AG08396 (cell line): ENCODE measurements around the gene UBA6.
A peak's percentile ranks its signal among the peaks of the same experiment; 100 is the strongest.
"Not testable (repeated sequence)": the region's sequence is repeated elsewhere in the genome, so short reads cannot be mapped to it uniquely, and the experiment has no call there.

ENCODE experiments used
- DNase-seq: peaks from one replicate; pipeline ENCODE4 v3.0.0; 2012; ENCODE audit warnings: low spot score, mixed read lengths

Gene UBA6

DNA sequence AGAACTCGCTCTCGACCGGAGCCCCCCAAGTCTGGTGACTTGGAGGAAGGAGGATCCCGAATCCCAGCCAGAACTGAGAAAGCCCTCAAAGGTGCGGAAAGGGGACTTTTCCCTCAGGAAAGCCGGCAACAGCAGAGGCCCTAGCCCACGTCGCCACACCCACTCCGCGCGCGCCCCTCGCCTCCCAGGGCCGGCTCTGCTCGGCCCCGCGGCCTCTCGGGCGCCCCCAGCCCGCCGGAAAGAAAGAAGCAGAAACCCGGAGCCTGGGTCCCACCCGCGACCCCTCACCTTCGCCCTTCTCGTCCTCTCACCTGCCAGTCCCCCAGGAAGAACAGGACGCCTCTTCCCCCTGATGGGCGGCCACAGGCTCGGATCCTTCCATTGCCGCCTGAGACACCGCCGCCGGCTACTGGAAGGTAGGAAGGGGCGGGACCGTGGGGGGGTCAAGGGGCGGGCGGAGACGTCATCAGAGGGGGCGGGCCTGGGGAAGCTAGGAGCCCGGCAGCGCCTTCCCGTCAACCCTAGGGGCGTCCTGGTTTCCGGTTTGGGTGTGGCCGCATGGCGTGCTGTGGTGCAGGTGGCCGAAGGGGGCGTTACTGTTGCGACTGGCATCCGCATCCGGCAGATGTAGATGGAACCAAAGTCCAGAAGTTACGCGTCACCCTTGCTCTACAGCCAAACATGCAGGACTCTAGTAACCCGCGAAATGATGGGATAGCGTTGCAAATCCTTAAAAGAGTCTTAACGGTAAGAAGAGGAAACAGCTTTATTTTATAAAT, at the start of gene UBA6:
Gene UBA6 (minus strand): TSS at position 418 of the 779 bp plus-strand sequence. CDS start 36 bp downstream, at position 382.
- peak; percentile 97 for DNase-seq

DNA sequence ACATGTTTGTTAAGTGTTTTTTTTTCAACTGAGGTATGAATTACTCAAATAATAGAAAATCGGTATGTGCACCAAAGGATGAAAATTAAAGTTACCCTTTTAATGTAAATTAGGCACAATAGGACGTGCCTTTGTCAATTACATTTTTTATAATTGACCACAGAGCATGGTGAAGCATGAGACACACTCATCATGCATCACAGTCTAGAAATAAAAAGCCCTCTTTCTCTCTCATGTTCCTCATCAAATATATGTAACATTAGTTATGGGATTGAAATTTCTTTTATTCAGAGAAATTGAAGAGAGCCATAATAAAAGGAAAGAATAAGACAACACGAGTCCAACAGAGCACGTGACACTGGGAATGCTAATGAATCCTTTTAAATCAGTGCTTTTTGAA, 49.7 kb upstream of the UBA6 start:
- DNase-seq: no peak

GRCh38 chr4:67749286-67749685, 48.3 kb upstream of the UBA6 start:
- no peak for DNase-seq

DNA sequence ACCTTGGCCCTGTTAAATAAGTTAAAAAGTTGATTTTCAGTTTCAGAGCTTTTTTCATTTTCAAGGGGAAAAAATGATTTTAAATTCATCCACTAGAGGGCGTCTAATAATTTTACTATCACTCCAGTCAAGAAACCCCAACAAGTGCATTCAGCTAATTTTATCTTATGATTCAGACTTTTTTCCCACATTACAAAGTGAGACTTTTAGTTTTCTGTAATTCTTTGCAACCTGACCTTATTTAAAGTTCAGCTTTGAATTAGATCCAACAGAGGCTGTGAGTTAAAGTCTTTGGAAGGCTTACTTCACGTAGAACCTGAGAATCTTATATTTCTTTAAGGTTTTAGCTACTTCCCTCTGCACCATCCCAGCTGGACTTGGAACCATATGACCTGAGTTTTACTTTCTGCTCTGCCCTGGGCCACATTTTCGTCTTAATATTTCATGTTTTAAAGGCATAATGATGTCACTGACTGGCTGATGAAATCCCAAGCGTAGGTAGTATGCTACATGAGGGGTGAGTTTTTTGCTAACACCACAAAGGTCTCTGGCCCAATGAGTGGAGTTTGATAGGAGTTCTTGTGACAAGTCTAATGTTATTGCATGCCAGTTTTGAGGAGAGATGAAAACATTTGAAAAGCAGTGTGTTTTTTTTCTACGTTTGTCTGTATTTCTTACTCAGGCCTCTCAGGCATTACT, 46.0 kb upstream of the UBA6 start:
- DNase-seq: no peak

- DNase-seq: no peak
Observed at GRCh38 chr4:67744561-67745283, 43.8 kb upstream of the UBA6 start.

DNA sequence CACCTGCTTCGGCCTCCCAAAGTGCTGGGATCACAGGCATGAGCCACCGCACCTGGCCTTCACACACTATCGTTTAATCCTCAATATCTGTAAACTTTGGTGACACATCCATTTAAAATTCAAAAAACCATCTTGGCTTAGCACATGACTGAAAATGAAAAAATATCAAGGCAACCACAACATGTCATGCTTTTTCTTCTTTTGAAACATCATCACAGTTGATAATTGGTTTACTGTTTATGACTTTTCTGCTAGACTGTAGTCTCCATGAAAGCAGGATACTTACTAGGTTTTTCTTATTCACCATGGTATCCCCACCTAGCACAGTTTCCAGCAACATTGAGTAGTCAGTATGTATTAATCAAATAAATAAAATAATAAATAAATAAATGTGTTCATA, 42.2 kb upstream of the UBA6 start:
- no peak for DNase-seq

GRCh38 chr4:67736262-67736661, 35.3 kb upstream of the UBA6 start:
- no peak for DNase-seq

- no peak for DNase-seq
Observed at GRCh38 chr4:67735325-67735724, 34.4 kb upstream of the UBA6 start.

DNA sequence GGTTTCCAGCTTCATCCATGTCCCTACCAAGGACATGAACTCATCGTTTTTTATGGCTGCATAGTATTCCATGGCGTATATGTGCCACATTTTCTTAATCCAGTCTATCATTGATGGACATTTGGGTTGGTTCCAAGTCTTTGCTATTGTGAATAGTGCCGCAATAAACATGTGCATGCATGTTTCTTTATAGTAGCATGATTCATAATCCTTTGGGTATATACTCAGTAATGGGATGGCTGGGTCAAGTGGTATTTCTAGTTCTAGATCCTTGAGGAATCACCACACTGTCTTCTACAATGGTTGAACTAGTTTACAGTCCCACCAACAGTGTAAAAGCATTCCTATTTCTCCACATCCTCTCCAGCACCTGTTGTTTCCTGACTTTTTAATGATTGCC, 29.6 kb upstream of the UBA6 start:
- DNase-seq: not testable (repeated sequence)

DNA sequence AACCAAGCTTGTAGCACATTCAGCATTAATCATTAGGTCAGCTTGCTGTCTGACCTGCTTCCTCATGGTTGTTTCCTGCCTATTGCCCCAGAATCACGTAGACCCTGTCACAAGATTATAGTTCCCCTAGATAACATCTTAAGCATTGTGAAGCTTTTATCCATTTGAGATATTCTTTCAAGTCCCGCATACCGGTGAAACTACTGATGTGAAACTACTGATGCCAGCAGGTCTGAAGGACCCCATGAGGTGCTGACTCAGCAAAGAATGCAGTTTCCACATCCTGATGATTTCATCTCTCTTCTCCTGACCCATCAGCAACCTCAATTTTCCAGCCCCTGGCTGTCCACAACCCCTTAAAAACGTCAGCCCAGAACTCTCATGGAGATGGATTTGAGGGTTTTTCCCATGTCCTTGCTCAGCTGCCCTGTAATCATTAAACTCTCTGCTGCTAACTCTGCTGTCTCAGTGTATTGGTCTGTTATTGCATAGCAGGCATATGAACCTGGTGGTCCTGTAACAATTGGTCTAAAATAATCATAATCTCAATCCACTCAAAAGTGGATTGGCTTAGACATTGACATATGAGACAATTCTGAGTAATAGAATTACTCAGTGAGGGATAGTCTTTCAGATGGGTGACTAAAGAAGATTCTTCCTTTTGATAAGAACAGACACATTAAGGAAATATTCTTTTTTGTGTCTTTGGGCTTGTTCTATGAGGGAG, 26.3 kb upstream of the UBA6 start:
- no peak for DNase-seq

- no peak for DNase-seq
Observed at GRCh38 chr4:67725981-67726380, 25.0 kb upstream of the UBA6 start.

DNA sequence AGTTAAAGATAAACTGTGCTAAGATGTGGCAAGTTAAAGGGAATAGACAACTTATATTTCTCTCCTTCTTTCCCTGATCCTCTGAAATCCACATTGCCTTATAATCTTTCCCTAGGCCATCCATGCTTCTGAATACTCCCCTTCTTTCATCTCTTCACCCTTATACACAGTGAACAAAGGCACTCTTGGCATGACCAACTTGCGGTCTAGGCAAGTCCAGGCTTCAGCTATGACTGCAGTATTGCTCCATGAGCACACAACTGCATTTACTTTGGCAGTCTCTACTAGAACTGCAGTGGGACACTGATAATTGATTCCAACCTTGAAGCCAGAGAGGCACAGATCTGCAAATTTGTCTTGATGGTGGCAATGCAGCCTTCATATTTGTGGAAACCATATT, 24.2 kb upstream of the UBA6 start:
- no peak for DNase-seq

- no peak for DNase-seq
Observed at GRCh38 chr4:67723949-67724348, 23.0 kb upstream of the UBA6 start.

- DNase-seq: no peak
Observed at GRCh38 chr4:67723341-67723740, 22.4 kb upstream of the UBA6 start.

DNA sequence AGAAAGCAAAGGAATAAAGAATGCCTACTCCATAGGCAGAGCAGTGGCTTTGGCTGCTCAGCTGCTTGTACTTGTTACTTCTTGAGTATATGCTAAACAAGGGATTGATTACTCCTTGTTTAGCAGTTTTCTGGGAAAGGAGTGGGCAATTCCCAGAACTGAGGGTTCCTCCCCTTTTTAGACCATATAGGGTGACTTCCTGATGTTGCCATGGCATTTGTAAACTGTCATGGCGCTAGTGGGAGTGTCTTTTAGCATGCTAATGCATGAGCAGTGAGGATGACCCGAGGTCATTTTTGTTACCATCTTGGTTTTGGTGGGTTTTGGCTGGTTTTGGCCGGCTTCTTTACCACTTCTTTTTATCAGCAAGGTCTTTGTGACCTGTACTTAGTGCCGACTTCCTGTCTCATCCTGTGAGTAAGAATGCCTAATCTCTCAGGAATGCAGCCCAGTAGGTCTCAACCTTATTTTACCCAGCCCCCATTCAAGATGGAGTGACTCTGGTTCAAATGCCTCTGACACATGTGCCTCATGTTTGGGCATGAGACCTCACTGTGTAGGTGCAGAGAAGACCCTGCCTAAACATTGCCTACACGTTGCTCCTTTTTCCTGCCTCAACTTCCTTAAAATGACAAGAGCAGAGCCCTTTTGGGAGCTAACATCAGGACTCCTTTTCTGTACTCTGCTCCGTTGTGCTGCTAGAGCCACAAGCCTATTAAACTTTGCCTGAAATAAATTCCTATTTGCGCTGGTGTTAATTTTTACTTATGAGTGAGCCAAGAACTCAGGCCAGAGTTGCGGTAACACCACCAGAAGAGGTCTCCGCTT, 21.0 kb upstream of the UBA6 start:
- no peak for DNase-seq

GRCh38 chr4:67721315-67721769, 20.4 kb upstream of the UBA6 start:
- DNase-seq: no peak

- no peak for DNase-seq
Observed at GRCh38 chr4:67719953-67720617, 19.1 kb upstream of the UBA6 start.

DNA sequence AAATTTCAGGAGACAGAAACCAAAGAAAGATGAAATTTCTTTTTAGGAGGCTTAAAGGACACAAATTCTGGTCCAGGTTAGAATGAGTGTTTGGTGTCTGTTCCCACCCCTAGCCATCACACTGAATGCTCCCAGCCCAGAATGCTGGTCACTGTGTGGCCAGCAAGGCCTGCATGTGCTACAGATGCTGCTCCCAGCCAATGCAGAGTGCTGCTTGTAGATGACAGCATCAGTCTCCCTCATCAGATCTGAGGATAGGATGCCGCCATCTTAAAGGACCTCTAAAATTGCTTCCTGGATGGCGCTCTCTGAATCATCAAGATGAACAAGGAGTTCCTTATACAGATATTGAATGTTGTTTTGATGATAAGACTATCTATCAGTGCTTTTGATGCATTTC, 17.9 kb upstream of the UBA6 start:
- no peak for DNase-seq

DNA sequence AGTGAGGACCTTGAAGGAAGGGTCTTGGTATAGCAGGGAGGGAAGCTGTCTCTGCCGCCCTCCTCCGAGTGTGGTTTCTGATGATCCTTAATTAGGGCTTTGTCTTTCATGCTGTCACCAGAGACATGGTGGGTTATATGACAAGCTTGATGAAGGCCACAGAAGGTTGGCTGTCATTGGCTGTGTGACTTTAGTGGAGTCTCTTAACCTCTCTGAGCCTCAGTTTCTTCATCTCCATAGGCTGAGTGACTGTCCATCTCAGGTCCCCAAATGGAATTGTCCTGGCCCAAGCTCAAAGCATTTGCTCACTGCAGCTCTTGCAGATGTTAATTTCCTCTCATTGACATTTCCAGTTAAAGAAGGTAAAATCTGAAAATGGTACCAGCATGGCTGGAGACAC, 16.6 kb upstream of the UBA6 start:
- DNase-seq: no peak

DNA sequence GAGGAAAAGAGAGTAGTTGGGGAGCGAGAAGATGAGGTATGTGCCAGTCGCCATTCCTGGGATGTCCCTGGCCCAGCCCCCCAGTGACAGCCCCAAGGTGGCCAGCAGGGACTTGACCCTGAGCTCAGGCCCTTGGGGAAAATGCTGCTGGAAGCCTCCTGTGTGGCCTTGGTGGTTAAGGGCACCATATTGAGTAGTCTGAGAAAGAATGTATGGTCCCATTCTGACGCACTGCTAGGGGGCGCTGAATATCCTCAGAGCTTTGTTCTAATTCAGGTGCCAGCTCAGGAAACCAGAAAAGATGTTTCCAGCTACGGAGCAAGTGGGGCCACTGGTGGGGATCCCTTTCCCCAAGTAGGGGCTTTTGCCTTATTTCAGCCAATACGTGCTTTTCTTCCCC, 14.0 kb upstream of the UBA6 start:
- DNase-seq: no peak

DNA sequence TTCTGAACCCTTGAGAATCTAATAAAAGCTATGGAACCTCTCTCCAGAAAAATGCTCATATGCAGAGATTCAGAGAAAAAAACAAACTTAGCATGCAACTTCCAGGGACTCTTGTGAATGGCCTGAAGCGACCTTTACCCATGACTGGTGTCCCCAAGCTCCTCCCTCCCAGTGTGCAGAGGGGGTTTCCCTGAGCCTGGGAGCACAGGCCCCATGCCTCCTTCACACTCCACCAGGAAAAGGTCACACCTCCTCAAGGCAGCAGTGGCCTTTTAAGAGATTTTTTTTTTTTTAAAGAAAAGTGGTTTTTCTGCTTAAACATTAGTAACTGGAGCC, 13.3 kb upstream of the UBA6 start:
- DNase-seq: no peak
